ENCODE results near the gene THEMIS.

DNA sequence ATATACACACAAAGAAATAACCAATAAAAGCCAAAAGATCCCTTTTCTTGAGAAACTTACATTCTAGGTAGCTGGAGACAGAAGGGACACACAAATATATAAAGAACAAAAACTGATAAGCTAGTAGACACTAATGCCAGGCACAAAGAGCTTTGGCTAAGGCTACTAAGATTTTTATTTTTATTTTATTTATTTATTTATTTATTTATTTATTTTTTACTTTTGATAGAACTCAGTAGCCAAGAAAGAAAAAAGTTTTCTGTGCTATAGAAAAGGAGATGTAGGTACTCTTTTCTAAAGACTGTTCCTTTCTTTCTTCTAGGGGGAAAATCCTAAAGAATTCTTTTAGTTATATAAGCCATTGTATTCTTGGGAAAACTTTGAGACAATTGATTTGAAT is 34.1 kb downstream of the THEMIS start:
- TF ChIP-seq, protein P1, sequence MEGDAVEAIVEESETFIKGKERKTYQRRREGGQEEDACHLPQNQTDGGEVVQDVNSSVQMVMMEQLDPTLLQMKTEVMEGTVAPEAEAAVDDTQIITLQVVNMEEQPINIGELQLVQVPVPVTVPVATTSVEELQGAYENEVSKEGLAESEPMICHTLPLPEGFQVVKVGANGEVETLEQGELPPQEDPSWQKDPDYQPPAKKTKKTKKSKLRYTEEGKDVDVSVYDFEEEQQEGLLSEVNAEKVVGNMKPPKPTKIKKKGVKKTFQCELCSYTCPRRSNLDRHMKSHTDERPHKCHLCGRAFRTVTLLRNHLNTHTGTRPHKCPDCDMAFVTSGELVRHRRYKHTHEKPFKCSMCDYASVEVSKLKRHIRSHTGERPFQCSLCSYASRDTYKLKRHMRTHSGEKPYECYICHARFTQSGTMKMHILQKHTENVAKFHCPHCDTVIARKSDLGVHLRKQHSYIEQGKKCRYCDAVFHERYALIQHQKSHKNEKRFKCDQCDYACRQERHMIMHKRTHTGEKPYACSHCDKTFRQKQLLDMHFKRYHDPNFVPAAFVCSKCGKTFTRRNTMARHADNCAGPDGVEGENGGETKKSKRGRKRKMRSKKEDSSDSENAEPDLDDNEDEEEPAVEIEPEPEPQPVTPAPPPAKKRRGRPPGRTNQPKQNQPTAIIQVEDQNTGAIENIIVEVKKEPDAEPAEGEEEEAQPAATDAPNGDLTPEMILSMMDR (IDR thresholded peaks at IDR 0.05; ENCODE audit: low read depth, low read length, poor library complexity, severe bottlenecking) = no peak
- no peak for TF ChIP-seq EZH2phosphoT487 (IDR thresholded peaks at IDR 0.05; ENCODE audit: borderline replicate concordance, low read length)
